SK-N-MC (cell line): ENCODE results near the gene ARAP3.

ENCODE experiments used
- DNase-seq: peaks from one replicate; pipeline ENCODE4 v3.0.0-alpha.2; 2011; ENCODE audit warnings: low read depth, low spot score
- H3K27ac ChIP-seq: fragments of 200-600 bp; sonication (generic); 2 replicates; pipeline ENCODE4 v1.5.1; 2016; ENCODE audit warnings: mixed run types
- H3K36me3 ChIP-seq: fragments of 200-600 bp; sonication (generic); 2 replicates; pipeline ENCODE4 v1.6.1; 2017; ENCODE audit warnings: antibody characterized with exemption, low read length, mixed read lengths; ENCODE audit not compliant: insufficient read depth
- H3K4me3 ChIP-seq: fragments of 200-600 bp; sonication (generic); 2 replicates; pipeline ENCODE4 v1.5.1; 2016
- H3K9ac ChIP-seq: fragments of 200-600 bp; sonication (generic); 2 replicates; pipeline ENCODE4 v1.8.0; 2017; ENCODE audit warnings: mixed run types, mixed read lengths; ENCODE audit not compliant: insufficient read length
- H3K9me3 ChIP-seq: fragments of 200-600 bp; sonication (generic); 2 replicates; pipeline ENCODE4 v1.6.1; 2017; ENCODE audit warnings: low read depth, mild to moderate bottlenecking, antibody characterized with exemption, low read length, moderate library complexity, mixed read lengths
- EZH2 ChIP-seq: fragments of 200-600 bp; sonication (generic); IDR thresholded peaks from one replicate; pipeline ENCODE4 v1.6.1; 2017; ENCODE audit warnings: antibody characterized with exemption
- FOXP2 ChIP-seq: optimal IDR thresholded peaks from 2 replicates; pipeline ENCODE3; 2011; ENCODE audit warnings: mild to moderate bottlenecking, moderate library complexity; ENCODE audit not compliant: insufficient read depth; ENCODE audit errors: extremely low read length, control extremely low read depth
- POLR2AphosphoS5 ChIP-seq: IDR thresholded peaks from 2 replicates; pipeline ENCODE4 v1.6.1; 2012; ENCODE audit warnings: mild to moderate bottlenecking, low read depth, low read length, borderline replicate concordance

Gene ARAP3

GRCh38 chr5:141637123-141637766 is 44.8 kb downstream of the ARAP3 start:
- no peak for TF ChIP-seq POLR2AphosphoS5
- no peak for TF ChIP-seq EZH2
- no peak for TF ChIP-seq FOXP2
- Histone ChIP-seq H3K27ac (no peak overlapping the region), H3K9me3 (no peaks in the 10 kb centered on the region), H3K36me3 (peaks cover 14% of the 10 kb centered on the region), H3K9ac (peak overlapping the region; percentile 17), H3K4me3 (peak overlapping the region; percentile 99)
- no peak for DNase-seq

- no peak within 1 kb of the TSS for H3K27ac ChIP-seq
- H3K36me3 ChIP-seq, result peaks cover 17% of the 10 kb centered on the region
- peak within 1 kb of the TSS; percentile 96 for H3K9ac ChIP-seq
- peak; percentile 89 for TF ChIP-seq POLR2AphosphoS5
- TF ChIP-seq EZH2, result no peak
- TF ChIP-seq FOXP2, result no peak
- H3K4me3 ChIP-seq, result peak within 1 kb of the TSS; percentile 99
- H3K9me3 ChIP-seq, result no peaks in the 10 kb centered on the region
- DNase-seq, result no peak
Measured at GRCh38 chr5:141636413-141637122, 45.5 kb downstream of the ARAP3 start, which contains the start of the genes HDAC3 and RELL2. HDAC3 (minus strand) TSS chr5:141636849; CDS start chr5:141636790, 59 bp downstream. RELL2 (plus strand) TSS chr5:141636997; CDS start chr5:141638226, 1,229 bp downstream.

GRCh38 chr5:141636106-141636412 is 46.0 kb downstream of the ARAP3 start:
- TF ChIP-seq EZH2 (no peak), POLR2AphosphoS5 (no peak), FOXP2 (no peak)
- H3K9ac ChIP-seq, result peak overlapping the region; percentile 96
- no peak for DNase-seq
- H3K4me3 ChIP-seq, result peak overlapping the region; percentile 99
- no peak overlapping the region for H3K27ac ChIP-seq
- H3K9me3 ChIP-seq, result no peaks in the 10 kb centered on the region
- peaks cover 22% of the 10 kb centered on the region for H3K36me3 ChIP-seq

- Histone ChIP-seq H3K9ac (peak overlapping the region; percentile 96), H3K4me3 (peak overlapping the region; percentile 99), H3K9me3 (no peaks in the 10 kb centered on the region), H3K36me3 (peaks cover 26% of the 10 kb centered on the region), H3K27ac (no peak overlapping the region)
- TF ChIP-seq FOXP2 (no peak), POLR2AphosphoS5 (no peak), EZH2 (no peak)
- no peak for DNase-seq
Measured at GRCh38 chr5:141635646-141636045, 46.4 kb downstream of the ARAP3 start.

GRCh38 chr5:141634720-141635119 is 47.3 kb downstream of the ARAP3 start:
- no peak overlapping the region for H3K4me3 ChIP-seq
- H3K36me3 ChIP-seq, result peaks cover 33% of the 10 kb centered on the region
- no peak for DNase-seq
- TF ChIP-seq FOXP2 (no peak), POLR2AphosphoS5 (no peak), EZH2 (no peak)
- no peak overlapping the region for H3K9ac ChIP-seq
- H3K9me3 ChIP-seq, result no peaks in the 10 kb centered on the region
- H3K27ac ChIP-seq, result no peak overlapping the region

- no peak overlapping the region for H3K9ac ChIP-seq
- no peak overlapping the region for H3K4me3 ChIP-seq
- peaks cover 40% of the 10 kb centered on the region for H3K36me3 ChIP-seq
- TF ChIP-seq POLR2AphosphoS5 (no peak), EZH2 (no peak), FOXP2 (no peak)
- DNase-seq, result no peak
- H3K9me3 ChIP-seq, result no peaks in the 10 kb centered on the region
- no peak overlapping the region for H3K27ac ChIP-seq
Measured at GRCh38 chr5:141633871-141634561, 48.0 kb downstream of the ARAP3 start.

- H3K9ac ChIP-seq, result no peak overlapping the region
- no peak overlapping the region for H3K4me3 ChIP-seq
- no peaks in the 10 kb centered on the region for H3K9me3 ChIP-seq
- no peak for DNase-seq
- TF ChIP-seq POLR2AphosphoS5 (no peak), EZH2 (no peak), FOXP2 (no peak)
- no peak overlapping the region for H3K27ac ChIP-seq
- peaks cover 54% of the 10 kb centered on the region for H3K36me3 ChIP-seq
Measured at GRCh38 chr5:141632650-141633049, 49.4 kb downstream of the ARAP3 start.

- peaks cover 61% of the 10 kb centered on the region for H3K36me3 ChIP-seq
- TF ChIP-seq POLR2AphosphoS5, result no peak
- no peak for TF ChIP-seq EZH2
- TF ChIP-seq FOXP2, result no peak
- H3K4me3 ChIP-seq, result no peak overlapping the region
- no peak overlapping the region for H3K27ac ChIP-seq
- H3K9ac ChIP-seq, result no peak overlapping the region
- DNase-seq, result no peak
- H3K9me3 ChIP-seq, result no peaks in the 10 kb centered on the region
Measured at GRCh38 chr5:141630570-141631140, 51.4 kb downstream of the ARAP3 start.
